ENCODE measurements around the gene MRPL33.
A peak's percentile ranks its signal among the peaks of the same experiment; 100 is the strongest.

The MRPL33 gene

DNA sequence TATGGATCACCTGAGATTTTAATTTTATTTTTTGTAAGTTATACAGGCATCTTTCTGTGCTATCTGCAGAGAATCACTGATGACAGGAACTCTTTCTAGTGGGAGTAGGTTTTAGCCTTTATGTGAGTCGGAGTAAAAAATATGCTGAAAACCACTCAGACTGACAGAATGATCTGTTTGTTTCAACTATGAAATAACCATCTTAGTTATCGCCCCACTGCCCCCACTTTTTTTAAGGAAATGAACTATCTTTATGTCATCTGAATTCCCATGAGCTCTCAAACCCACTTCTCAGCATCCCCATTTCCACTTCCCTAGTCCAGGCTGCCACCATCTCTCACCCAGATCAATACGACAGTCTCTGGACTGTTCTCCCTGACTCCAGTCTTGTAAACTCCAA lies 38.9 kb downstream of the MRPL33 start:
- DNase-seq: no peak

DNA sequence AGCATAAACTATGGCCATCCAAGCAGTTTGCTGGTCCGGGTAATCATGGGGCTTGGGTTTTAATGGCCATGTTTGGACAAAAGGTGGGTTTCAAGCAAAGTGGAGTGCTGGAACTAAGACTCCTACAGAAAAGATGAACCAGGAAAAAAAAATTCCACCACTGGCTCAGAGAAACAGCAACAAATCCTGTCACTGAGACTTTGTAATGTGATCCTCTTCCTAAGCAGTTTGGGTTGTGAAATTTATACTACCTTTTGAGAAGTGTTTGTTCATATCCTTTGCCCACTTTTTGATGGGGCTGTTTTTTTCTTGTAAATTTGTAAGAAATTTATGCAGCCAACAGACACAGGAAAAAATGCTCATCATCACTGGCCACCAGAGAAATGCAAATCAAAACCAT lies 40.2 kb downstream of the MRPL33 start:
- no peak for DNase-seq

DNA sequence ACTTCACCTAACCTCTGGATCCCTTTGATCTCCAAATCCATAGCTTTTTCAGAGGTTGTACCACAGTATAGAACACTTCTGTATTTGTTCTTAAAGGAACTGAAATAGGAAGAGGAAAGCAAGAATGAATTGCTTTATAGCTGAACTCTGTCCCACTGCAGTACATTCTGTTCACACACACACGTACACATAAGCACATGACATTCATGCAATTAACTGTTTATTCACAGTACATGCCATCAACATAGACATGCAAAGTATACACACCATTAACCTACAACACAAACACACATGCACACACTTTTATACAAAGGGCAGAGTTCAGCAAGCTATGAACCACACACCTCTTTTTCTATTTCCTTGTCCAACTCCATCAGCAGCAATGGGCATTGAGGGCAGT lies 43.2 kb downstream of the MRPL33 start:
- no peak for DNase-seq

DNA sequence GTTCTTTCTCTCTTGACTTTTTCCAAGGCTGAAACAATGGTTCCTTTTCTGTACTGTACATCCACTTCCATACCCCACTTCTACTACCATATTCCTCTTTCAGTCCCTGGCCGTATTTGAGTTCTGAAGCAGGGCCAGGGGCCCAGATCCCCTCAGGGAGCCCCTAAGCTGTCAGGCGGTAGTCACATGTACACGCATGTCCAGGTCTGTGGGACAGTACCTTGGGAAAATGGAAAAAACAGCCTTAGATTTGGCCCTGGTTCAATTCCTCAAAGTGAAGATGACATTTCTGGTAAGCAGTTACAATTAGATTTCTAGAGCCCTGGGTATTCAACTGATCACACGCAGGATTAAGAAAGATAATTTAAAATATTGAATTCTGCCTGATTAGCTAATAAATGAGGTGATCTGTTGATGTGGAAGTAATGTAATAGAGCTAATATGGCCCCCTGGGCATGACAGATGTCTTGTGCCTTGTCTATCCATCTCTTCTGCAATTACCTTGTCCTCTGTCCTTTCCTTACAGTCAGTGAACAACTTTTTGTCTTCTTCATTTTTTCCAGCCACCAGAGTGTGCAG lies 44.4 kb downstream of the MRPL33 start:
- no peak for DNase-seq

DNA sequence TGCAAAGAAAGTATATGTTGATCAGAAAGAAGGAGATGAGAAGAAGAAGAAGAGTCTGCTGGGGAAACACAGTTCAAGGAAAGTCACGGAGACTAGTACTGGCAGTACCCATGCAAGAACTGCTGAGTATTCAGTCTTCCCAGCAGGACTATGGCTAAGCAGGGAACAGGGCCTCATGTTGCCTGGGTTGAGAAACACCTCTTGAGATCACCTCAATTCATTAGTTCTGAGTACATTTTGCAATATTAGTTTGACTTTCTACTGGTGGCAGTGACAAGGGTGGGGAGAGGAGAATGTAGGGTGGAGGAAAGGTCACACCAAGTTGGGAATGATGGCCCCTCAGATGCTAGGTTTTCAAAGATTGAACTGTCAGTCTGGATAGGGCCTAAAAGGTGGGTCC lies 50.5 kb downstream of the MRPL33 start:
- DNase-seq: no peak

DNA sequence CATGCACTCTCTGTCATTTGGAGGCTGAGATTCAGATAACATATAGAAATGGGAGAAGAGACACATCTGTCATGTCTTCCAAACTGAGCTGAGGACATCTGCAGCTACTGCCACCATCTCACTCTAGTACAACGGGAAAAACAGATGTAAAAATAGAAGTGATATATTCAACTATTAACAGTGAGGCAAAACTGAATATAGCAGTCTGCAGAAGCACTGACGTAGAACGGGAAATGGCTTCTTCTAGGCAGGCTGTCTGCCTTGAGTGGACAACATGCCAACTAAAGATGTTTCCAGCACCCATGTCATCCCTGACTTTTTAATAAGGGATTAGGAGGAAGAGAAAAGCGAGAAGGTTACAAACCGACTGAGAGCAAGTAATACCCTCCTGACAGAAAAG lies 51.6 kb downstream of the MRPL33 start:
- DNase-seq: no peak

DNA sequence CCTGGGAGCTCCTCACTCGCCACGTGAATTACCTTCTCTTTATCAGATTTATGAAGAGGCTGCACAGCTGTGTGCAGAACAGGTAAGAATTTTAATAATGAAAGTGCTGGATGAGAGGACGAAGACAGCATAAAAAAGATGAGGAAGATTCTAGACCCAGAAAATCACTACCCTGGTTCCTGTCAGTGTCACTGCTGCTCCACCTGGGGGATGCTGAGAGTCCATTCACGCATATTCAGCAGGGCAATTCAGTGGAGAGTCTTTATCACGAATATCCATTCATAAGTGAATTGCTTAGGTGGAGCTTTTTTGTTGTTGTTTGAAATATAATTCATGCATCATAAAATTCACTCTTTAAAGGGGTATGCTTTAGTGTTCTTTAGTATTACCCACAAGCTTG lies 52.0 kb downstream of the MRPL33 start:
- no peak for DNase-seq

DNA sequence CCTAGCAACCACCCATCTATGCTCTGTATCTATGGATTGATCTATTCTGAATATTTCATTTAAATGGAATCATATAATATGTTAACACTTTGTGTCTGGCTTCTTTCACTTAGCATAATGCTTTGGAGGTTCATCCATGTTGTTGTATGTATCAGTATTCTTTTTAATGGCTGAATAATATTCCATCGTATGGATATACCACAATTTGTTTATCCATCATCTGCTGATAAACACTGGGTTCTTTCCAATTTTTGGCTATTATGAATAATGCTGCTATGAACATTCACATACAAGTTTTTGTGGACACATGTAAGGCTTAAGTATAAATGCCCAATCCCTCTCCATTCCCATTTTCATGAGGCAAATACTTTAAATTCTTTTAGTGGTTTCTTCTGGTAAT lies 52.9 kb downstream of the MRPL33 start:
- DNase-seq: no peak

DNA sequence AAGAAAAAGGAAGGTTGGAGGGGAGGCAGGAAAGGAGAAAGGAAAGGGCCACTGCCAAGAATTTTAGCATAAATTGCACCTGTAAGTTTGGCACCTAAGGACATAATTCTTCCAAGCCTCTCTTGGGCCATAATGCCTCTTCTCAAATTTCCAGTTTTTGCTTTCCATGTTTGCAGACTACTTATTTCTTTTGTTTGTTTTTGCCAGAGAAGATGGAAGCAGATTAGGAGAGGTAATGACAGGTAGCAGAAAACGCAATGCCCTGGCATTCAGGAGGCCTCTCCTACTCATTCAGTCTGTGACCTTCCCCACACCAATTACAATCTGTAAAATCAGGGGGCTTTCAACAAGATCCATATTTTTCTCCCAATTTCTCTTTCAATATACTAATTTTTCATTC lies 56.8 kb downstream of the MRPL33 start:
- peak; percentile 90 for DNase-seq
